Progenitor cell of endocrine pancreas (in vitro differentiated cells): ENCODE data around the gene TMEM229A. TPM values are rescaled to one million over a fixed set of nuclear protein-coding genes. Genes with fewer than 3 reads are reported as not detected.

Experiments used
- DNase-seq: peaks from one replicate; pipeline ENCODE4 v3.0.0; 2021; ENCODE audit warnings: low spot score; ENCODE audit not compliant: unreplicated experiment
- H3K27ac Mint-ChIP-seq: 2 replicates; pipeline ENCODE4 v1.8.0; 2021; ENCODE audit warnings: mild to moderate bottlenecking, moderate library complexity, mixed read lengths
- H3K27me3 Mint-ChIP-seq: 2 replicates; pipeline ENCODE4 v1.8.0; 2021; ENCODE audit warnings: mixed read lengths
- H3K36me3 Mint-ChIP-seq: 2 replicates; pipeline ENCODE4 v1.8.0; 2022; ENCODE audit warnings: mixed read lengths; ENCODE audit not compliant: insufficient read depth
- H3K4me1 Mint-ChIP-seq: 2 replicates; pipeline ENCODE4 v1.8.0; 2021; ENCODE audit warnings: low read depth, mixed read lengths
- H3K4me3 Mint-ChIP-seq: 2 replicates; pipeline ENCODE4 v1.8.0; 2021; ENCODE audit warnings: low read depth, mild to moderate bottlenecking, moderate library complexity, mixed read lengths
- H3K9me3 Mint-ChIP-seq: 2 replicates; pipeline ENCODE4 v1.8.0; 2021; ENCODE audit warnings: low read depth, mixed read lengths
- CTCF ChIP-seq: fragments of 200-600 bp; sonication (generic); IDR thresholded peaks from one replicate; pipeline ENCODE4 v1.5.0; 2021; ENCODE audit warnings: antibody characterized with exemption, mild to moderate bottlenecking; ENCODE audit not compliant: unreplicated experiment
- total RNA-seq: library from RNA; stranded (reverse); gene quantifications from 2 replicates; pipeline ENCODE4 v1.2.1, GENCODE V29; 2021

The TMEM229A gene
- total RNA-seq, 1 donor from 2014 or later, result not detected

DNA sequence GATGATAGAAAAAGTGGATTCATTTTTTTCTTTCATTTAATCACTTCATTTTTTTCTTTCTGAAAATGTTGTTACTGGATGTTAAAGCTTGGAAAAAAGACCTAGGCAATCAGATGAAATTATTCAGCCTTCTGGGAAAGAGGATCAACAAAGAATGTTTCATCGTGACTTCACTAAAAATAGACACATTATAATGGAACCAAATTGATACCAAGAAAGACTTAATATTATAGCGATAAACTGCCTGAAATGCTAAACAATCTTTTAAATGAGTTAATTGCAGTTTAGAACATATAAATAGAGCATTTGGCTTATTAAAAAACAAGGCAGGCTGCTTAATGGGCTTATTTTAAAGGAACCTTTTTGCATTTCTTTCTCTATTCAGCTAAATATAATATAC is 25.6 kb upstream of the TMEM229A start:
- no peak overlapping the region for H3K27ac Mint-ChIP-seq
- H3K27me3 Mint-ChIP-seq, result no peaks in the 10 kb centered on the region
- H3K4me1 Mint-ChIP-seq, result peaks cover 6% of the 10 kb centered on the region
- H3K4me3 Mint-ChIP-seq, result no peak overlapping the region
- H3K9me3 Mint-ChIP-seq, result no peaks in the 10 kb centered on the region
- no peak for TF ChIP-seq CTCF
- no peaks in the 10 kb centered on the region for H3K36me3 Mint-ChIP-seq
- DNase-seq, result no peak

- DNase-seq, result no peak
- peaks cover 6% of the 10 kb centered on the region for H3K4me1 Mint-ChIP-seq
- no peak overlapping the region for H3K4me3 Mint-ChIP-seq
- no peak for TF ChIP-seq CTCF
- no peak overlapping the region for H3K27ac Mint-ChIP-seq
- no peaks in the 10 kb centered on the region for H3K9me3 Mint-ChIP-seq
- H3K27me3 Mint-ChIP-seq, result no peaks in the 10 kb centered on the region
- H3K36me3 Mint-ChIP-seq, result no peaks in the 10 kb centered on the region
Measured at GRCh38 chr7:124057872-124058271, 25.0 kb upstream of the TMEM229A start.

DNA sequence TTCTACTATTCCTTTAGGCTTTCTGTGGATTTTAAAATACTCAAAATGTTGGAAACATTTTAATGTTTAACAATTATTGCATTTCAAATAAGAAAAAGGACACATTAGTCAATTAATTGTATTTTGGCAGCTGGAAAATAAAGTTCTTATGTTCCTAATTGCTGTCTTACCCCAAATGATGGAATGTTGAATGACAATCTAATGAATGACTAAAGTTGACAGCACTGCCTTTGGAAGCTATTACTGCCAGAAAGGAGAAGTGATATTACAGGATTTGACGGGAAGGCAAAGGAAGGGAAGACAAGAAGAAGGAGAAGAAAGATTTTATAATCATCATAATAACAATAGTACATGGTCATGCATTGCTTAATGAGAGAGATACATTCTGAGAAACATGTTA is 23.4 kb upstream of the TMEM229A start:
- H3K4me3 Mint-ChIP-seq, result no peak overlapping the region
- H3K36me3 Mint-ChIP-seq, result no peaks in the 10 kb centered on the region
- no peak for TF ChIP-seq CTCF
- H3K4me1 Mint-ChIP-seq, result peaks cover 5% of the 10 kb centered on the region
- no peaks in the 10 kb centered on the region for H3K9me3 Mint-ChIP-seq
- no peak for DNase-seq
- no peak overlapping the region for H3K27ac Mint-ChIP-seq
- no peaks in the 10 kb centered on the region for H3K27me3 Mint-ChIP-seq

- DNase-seq, result no peak
- H3K27ac Mint-ChIP-seq, result no peak overlapping the region
- H3K4me3 Mint-ChIP-seq, result no peak overlapping the region
- no peaks in the 10 kb centered on the region for H3K36me3 Mint-ChIP-seq
- peaks cover 2% of the 10 kb centered on the region for H3K4me1 Mint-ChIP-seq
- TF ChIP-seq CTCF, result no peak
- H3K27me3 Mint-ChIP-seq, result no peaks in the 10 kb centered on the region
- H3K9me3 Mint-ChIP-seq, result no peaks in the 10 kb centered on the region
Measured at GRCh38 chr7:124051681-124052377, 19.0 kb upstream of the TMEM229A start.

DNA sequence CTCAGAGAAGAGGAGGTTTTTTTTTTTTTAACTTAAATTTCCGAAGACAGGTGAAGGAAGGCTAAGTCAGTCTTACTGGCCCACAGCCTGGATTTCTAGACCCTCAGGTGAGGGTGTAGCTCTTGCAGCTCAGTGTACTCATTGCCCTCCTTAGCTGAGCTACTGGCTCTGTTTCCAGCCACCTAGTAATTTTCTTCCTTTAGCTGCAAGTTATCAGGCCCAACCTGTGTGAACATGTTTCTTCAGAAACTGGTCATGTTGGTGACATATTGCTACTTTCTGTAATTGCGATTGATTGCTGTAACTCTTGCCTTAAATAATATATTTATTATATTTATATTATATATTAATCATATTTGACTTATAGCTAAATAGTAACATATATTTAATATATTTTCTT is 10.0 kb upstream of the TMEM229A start:
- Mint-ChIP-seq H3K27me3 (peaks cover 4% of the 10 kb centered on the region), H3K27ac (no peak overlapping the region), H3K4me1 (peaks cover 12% of the 10 kb centered on the region), H3K36me3 (no peaks in the 10 kb centered on the region), H3K4me3 (no peak overlapping the region), H3K9me3 (no peaks in the 10 kb centered on the region)
- no peak for TF ChIP-seq CTCF
- no peak for DNase-seq
